ENCODE measurements around the gene KIAA0319L.

GRCh38 chr1:35460796-35461195 lies 96.4 kb downstream of the KIAA0319L start:
- TF ChIP-seq EP300 (IDR thresholded peaks at IDR 0.05) (no peak), POLR2A (IDR thresholded peaks at IDR 0.05) (no peak), CTCF (IDR thresholded peaks at IDR 0.05) (no peak)

All from stomach (tissue), 4 donors.